ENCODE data around the gene PAK1IP1.

PAK1IP1 gene

DNA sequence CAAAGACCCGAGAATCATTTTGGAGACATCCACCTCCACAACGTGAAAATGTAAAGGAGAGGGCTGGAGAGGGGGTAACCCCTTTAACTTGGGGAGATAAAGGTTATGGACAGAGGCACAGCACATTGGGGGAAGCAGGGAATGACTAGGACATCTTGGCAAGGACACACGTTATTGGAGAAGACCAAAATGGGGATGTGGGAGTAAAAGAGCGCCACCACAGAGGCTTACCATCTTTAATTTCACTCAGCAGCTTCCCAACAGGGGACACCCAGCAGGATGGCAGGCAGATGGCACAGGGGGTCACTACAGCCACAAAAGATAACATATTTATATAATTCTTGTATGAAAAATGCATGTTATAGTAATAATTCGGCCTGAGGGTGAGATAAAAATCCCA lies 10.2 kb upstream of the PAK1IP1 start:
- DNase-seq (ENCODE audit: low read depth) = no peak
- TF ChIP-seq, protein P1, sequence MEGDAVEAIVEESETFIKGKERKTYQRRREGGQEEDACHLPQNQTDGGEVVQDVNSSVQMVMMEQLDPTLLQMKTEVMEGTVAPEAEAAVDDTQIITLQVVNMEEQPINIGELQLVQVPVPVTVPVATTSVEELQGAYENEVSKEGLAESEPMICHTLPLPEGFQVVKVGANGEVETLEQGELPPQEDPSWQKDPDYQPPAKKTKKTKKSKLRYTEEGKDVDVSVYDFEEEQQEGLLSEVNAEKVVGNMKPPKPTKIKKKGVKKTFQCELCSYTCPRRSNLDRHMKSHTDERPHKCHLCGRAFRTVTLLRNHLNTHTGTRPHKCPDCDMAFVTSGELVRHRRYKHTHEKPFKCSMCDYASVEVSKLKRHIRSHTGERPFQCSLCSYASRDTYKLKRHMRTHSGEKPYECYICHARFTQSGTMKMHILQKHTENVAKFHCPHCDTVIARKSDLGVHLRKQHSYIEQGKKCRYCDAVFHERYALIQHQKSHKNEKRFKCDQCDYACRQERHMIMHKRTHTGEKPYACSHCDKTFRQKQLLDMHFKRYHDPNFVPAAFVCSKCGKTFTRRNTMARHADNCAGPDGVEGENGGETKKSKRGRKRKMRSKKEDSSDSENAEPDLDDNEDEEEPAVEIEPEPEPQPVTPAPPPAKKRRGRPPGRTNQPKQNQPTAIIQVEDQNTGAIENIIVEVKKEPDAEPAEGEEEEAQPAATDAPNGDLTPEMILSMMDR (IDR thresholded peaks at IDR 0.05; ENCODE audit: control insufficient read depth, extremely low read depth, insufficient read depth) = no peak
- H3K4me3 ChIP-seq (ENCODE audit: low read depth, low read length) = no peak overlapping the region

DNA sequence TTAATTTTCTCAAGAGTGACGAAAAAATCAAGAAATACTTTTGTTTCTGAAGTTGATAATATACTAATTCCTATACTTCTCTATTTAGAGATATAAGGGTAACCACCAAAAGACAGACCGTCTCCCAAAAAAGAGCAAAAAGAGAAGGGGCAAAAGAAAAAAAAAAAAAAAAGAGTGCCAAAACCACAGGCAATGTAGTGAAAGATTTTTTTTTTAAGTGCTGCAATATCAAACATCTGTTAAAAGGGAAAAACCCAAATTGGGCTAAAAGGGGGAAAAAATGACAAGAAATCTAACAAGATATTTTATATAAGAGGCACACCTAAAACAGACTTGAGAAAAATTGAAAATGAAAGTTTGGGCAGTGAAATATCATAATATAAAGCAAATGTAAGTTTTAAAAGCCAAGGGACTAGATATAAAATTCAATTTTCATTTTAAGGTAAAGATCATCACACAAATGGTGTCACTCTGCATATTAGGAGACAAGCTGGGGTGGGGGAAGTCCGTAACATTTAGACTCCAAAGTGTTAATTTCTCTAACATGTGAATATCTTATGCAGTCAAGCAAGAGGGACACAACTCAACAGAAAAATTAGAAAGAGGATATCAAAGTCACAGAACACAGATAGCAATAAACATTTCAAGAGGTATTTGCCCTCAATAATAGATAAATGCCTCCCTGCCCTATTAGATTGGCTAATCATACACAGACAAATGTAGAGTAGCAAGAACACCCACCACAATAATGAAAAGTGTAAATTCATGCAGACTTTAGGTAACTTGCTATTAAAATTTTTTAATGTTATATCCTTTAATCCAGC lies 9.5 kb upstream of the PAK1IP1 start:
- TF ChIP-seq, protein P1 (IDR thresholded peaks at IDR 0.05; ENCODE audit: control insufficient read depth, extremely low read depth, insufficient read depth) = no peak
- DNase-seq (ENCODE audit: low read depth) = no peak
- no peak overlapping the region for H3K4me3 ChIP-seq (ENCODE audit: low read depth, low read length)

DNA sequence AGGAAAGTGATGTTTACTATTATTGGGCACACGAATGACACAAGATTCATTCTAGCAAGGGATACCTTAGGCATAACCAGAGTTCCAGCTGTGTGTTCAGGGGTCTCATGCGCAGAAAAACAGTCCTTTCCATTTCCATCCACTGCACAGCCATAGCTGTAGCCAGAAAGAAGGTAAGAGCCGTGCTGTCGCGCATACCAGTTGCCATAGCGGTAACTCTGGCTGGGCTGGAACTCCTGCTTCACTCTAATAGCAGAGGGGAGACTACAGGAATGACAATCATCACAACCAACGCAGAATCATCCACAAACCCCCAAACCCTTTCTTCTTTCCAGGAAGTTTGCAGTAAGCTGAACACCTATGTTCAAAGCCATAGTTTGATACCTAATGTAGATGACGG lies 7.9 kb upstream of the PAK1IP1 start:
- TF ChIP-seq, protein P1 (IDR thresholded peaks at IDR 0.05; ENCODE audit: control insufficient read depth, extremely low read depth, insufficient read depth) = no peak

DNA sequence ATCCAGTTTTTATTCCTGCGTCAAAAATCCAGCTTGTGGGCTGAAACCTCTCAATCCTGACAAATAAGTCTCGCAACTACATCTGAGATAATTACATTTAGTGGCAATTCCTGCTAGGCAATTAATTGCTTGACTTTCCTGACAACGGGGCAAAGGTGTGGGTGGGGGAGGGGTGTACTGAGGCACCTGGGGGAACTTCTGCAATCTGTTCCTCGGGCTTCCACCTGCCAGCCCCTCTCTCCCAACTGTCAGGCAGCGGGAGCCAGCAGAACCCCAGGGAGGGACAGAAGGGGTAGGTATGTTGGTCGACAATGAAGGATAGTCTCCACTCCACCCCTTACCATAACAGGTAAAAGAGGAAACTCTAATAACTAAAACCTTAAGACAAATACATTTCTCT lies 7.2 kb upstream of the PAK1IP1 start:
- H3K4me3 ChIP-seq (ENCODE audit: low read depth, low read length) = no peak overlapping the region
- no peak for DNase-seq (ENCODE audit: low read depth)
- TF ChIP-seq, protein P1 (IDR thresholded peaks at IDR 0.05; ENCODE audit: control insufficient read depth, extremely low read depth, insufficient read depth) = no peak

More for the DNA sequence above, 7.9 kb upstream of the PAK1IP1 start:
- no peak overlapping the region for H3K4me3 ChIP-seq (ENCODE audit: low read depth, low read length)
- no peak for DNase-seq (ENCODE audit: low read depth)

DNA sequence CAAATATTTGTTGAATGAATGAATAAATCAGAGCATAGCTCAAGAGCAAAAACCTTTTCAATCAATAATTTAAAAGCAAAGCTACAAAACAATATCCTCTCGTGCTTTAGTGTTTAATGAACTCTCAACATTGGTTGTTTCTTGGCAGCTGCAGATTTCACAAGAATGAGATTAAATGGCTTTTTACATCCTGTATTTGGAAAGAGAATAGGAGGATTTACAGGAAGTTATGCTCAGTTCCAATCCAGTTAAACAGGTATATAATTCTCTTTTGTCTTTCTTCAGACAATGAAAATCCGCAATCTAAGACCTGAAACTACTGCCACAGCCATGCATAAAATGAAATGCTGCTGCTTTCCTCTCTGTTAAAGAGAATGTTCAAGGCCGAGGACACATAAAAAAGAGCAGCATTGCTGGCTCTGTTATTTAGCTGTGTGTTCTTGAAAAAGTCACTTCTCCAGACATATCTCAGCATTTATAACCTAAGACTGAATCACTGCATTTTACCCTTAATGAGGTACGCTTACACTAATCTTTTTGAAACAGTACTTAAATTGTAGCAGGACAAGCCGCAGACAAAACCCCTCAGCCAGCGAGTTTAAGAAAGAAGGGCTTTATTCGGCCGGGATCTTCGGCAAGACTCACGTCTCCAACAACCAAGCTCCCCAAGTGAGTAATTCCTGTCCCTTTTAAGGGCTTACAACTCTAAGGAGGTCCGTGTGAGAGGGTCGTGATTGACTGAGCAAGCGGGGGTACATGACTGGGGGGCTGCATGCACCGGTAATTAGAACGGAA lies 3.9 kb upstream of the PAK1IP1 start:
- TF ChIP-seq, protein P1 (IDR thresholded peaks at IDR 0.05; ENCODE audit: control insufficient read depth, extremely low read depth, insufficient read depth) = no peak
- peak; percentile 58 for DNase-seq (ENCODE audit: low read depth)
- peak overlapping the region; percentile 19 for H3K4me3 ChIP-seq (ENCODE audit: low read depth, low read length)

DNA sequence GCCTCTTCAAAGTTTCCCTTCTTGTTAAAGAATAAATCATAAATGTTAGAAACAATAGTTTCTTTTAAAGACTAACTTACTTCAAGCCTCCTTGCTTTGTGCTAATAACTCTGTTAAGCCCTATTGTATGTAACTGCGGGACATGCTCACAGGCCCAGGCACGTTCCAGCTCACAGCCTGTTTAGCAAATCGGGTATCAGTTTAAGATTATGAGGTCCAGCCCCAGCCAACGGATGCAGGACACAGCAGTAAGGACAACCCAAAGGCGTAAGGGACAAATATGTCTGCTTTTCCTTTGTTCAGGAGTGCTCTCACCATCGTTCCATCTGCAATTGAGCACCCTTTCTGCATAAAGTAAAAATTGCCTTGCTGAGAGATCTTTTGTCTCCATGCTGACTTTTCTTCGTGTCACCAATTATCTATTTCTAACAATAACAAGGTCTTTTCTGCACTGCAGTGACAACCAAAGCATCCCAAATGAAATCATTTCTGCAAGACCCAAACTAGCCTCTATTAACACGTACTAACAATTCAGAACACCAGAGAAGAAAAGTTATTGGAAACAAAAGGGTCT lies 1.7 kb upstream of the PAK1IP1 start:
- DNase-seq (ENCODE audit: low read depth) = no peak
- TF ChIP-seq, protein P1 (IDR thresholded peaks at IDR 0.05; ENCODE audit: control insufficient read depth, extremely low read depth, insufficient read depth) = no peak
- H3K4me3 ChIP-seq (ENCODE audit: low read depth, low read length) = peak overlapping the region; percentile 94

Data from LNCaP clone FGC (cell line).